Measurements from ENCODE around the gene SEMA3G.

DNA sequence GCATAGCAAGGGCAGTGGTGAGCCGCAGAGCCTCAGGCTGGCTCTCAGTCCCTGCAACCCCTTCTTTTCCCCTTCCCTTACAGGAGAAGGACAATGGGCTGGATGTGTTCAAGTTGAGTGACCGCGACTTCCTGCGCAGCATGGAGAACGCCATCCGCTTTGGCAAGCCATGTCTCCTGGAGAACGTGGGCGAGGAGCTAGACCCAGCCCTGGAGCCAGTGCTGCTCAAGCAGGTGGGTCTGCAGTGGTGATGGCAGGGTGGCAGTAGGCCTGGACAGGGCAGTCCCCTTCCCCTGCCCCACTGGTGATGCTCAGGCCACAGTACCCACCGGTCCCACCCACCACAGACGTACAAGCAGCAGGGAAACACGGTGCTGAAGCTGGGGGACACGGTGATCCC lies 53.8 kb downstream of the SEMA3G start:
- TF ChIP-seq POLR2A (IDR thresholded peaks at IDR 0.05) = no peak
- TF ChIP-seq, protein P1, sequence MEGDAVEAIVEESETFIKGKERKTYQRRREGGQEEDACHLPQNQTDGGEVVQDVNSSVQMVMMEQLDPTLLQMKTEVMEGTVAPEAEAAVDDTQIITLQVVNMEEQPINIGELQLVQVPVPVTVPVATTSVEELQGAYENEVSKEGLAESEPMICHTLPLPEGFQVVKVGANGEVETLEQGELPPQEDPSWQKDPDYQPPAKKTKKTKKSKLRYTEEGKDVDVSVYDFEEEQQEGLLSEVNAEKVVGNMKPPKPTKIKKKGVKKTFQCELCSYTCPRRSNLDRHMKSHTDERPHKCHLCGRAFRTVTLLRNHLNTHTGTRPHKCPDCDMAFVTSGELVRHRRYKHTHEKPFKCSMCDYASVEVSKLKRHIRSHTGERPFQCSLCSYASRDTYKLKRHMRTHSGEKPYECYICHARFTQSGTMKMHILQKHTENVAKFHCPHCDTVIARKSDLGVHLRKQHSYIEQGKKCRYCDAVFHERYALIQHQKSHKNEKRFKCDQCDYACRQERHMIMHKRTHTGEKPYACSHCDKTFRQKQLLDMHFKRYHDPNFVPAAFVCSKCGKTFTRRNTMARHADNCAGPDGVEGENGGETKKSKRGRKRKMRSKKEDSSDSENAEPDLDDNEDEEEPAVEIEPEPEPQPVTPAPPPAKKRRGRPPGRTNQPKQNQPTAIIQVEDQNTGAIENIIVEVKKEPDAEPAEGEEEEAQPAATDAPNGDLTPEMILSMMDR (IDR thresholded peaks at IDR 0.05) = no peak

Measured in heart left ventricle (tissue), 13 donors.